ENCODE measurements around the gene NRG4.
"Not testable (repeated sequence)": the region's sequence is repeated elsewhere in the genome, so short reads cannot be mapped to it uniquely, and the experiment has no call there.

Gene NRG4

DNA sequence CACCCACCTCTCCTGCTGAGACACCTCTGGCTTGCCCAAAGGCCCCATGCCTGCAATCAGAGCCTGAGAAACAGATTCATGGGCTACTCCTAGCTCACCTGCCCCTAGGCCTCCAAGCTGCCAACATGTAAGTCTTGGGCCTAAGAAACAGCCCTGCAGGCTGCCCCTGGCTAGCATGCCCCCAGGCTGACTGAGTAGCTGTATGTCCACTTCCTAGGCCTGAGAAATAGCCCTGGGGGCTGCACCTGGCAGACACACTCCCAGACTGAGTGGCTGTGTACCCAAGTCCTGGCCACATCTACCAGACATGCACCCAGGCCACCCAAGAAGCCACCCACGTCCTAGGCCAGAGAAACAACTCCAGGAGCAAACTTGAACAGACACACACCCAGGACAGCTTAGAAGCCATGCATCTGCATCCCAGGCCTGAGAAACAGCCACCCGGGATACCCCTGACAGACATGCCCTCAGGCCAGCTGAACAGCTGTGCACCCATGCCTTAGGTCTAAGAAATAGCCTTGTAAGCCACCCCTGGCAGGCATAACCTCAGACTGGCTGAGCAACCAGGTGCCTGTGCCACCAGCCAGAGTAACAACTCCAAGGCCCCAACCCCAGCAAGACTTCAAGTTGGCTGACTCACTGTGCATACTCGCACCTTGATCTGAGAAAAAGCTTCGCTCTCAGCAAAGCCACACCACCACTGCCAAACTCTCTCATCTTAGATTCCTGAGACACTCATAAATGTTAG, 12.0 kb upstream of the NRG4 start:
- H3K4me3 ChIP-seq (ENCODE audit: low read length, poor library complexity, severe bottlenecking): no peak overlapping the region
- H3K9me2 ChIP-seq (replicated peaks; ENCODE audit: low read depth, low read length): no peaks in the 10 kb centered on the region
- no peaks in the 10 kb centered on the region for H3K4me1 ChIP-seq (ENCODE audit: insufficient read depth, low read length, poor library complexity, severe bottlenecking)
- H3K4me2 ChIP-seq (ENCODE audit: low read depth, low read length, poor library complexity, severe bottlenecking): no peak overlapping the region
- no peaks in the 10 kb centered on the region for H3K36me3 ChIP-seq (ENCODE audit: insufficient read depth, low read length)
- no peak overlapping the region for H3K9ac ChIP-seq (ENCODE audit: low read depth, low read length, poor library complexity, severe bottlenecking)
- TF ChIP-seq EZH2phosphoT487 (IDR thresholded peaks at IDR 0.05; ENCODE audit: borderline replicate concordance): no peak
- TF ChIP-seq, protein P1, sequence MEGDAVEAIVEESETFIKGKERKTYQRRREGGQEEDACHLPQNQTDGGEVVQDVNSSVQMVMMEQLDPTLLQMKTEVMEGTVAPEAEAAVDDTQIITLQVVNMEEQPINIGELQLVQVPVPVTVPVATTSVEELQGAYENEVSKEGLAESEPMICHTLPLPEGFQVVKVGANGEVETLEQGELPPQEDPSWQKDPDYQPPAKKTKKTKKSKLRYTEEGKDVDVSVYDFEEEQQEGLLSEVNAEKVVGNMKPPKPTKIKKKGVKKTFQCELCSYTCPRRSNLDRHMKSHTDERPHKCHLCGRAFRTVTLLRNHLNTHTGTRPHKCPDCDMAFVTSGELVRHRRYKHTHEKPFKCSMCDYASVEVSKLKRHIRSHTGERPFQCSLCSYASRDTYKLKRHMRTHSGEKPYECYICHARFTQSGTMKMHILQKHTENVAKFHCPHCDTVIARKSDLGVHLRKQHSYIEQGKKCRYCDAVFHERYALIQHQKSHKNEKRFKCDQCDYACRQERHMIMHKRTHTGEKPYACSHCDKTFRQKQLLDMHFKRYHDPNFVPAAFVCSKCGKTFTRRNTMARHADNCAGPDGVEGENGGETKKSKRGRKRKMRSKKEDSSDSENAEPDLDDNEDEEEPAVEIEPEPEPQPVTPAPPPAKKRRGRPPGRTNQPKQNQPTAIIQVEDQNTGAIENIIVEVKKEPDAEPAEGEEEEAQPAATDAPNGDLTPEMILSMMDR (conservative IDR thresholded peaks at IDR 0.05; ENCODE audit: low read length): no peak
- no peaks in the 10 kb centered on the region for H3K79me2 ChIP-seq (ENCODE audit: insufficient read depth, low read length)
- no peak overlapping the region for H2AFZ ChIP-seq (ENCODE audit: low read length)
- no peaks in the 10 kb centered on the region for H3K27me3 ChIP-seq (ENCODE audit: insufficient read depth, low read length, poor library complexity, severe bottlenecking)
- H3F3A ChIP-seq (ENCODE audit: low read depth): no peaks in the 10 kb centered on the region
- peaks cover 7% of the 10 kb centered on the region; the same call in 1 of the 2 replicates for H3K9me3 ChIP-seq (ENCODE audit: insufficient read depth, low read depth, low read length)
- H4K20me1 ChIP-seq (ENCODE audit: insufficient read depth, low read length, poor library complexity, severe bottlenecking): no peaks in the 10 kb centered on the region

DNA sequence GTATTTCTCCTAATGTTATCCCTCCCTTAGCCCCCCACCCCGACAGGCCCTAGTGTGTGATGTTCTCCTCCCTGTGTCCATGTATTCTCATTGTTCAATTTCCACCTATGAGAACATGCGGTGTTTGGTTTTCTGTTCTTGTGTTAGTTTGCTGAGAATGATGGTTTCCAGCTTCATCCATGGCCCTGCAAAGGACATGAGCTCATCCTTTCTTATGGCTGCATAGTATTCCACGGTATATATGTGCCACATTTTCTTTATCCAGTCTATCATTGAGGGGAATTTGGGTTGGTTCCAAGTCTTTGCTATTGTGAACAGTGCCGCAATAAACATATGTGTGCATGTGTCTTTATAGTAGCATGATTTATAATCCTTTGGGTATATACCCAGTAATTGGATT, 1.2 kb upstream of the NRG4 start:
- H4K20me1 ChIP-seq (ENCODE audit: insufficient read depth, low read length, poor library complexity, severe bottlenecking); H3K9ac ChIP-seq (ENCODE audit: low read depth, low read length, poor library complexity, severe bottlenecking); H3K27me3 ChIP-seq (ENCODE audit: insufficient read depth, low read length, poor library complexity, severe bottlenecking); H3K9me2 ChIP-seq (replicated peaks; ENCODE audit: low read depth, low read length); H3K4me1 ChIP-seq (ENCODE audit: insufficient read depth, low read length, poor library complexity, severe bottlenecking); H3K4me2 ChIP-seq (ENCODE audit: low read depth, low read length, poor library complexity, severe bottlenecking); H3K36me3 ChIP-seq (ENCODE audit: insufficient read depth, low read length); H3K9me3 ChIP-seq (ENCODE audit: insufficient read depth, low read depth, low read length); H3F3A ChIP-seq (ENCODE audit: low read depth); H2AFZ ChIP-seq (ENCODE audit: low read length); H3K79me2 ChIP-seq (ENCODE audit: insufficient read depth, low read length); H3K4me3 ChIP-seq (ENCODE audit: low read length, poor library complexity, severe bottlenecking): not testable (repeated sequence)

DNA sequence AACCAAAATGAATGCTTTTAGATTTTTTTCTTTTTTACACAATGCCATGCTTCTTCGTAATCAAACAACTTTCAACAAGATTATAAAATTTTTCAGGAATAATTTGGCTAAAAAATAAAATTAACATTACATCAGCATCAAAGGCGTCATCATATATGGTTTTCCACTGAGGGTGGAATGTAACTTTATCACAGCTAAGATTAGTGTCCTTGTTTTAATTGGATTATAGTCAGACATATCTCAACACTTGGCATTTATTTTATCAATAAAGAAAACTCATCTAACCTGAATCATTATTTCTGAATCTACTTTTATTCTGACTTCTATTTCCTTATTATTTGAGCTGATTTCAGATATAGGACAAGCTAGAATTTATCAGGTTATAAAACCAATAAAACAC, 1.6 kb downstream of the NRG4 start:
- Histone ChIP-seq H3F3A (ENCODE audit: low read depth) (no peaks in the 10 kb centered on the region), H4K20me1 (ENCODE audit: insufficient read depth, low read length, poor library complexity, severe bottlenecking) (no peaks in the 10 kb centered on the region), H3K4me2 (ENCODE audit: low read depth, low read length, poor library complexity, severe bottlenecking) (peak overlapping the region; percentile 4), H3K27me3 (ENCODE audit: insufficient read depth, low read length, poor library complexity, severe bottlenecking) (no peaks in the 10 kb centered on the region), H3K79me2 (ENCODE audit: insufficient read depth, low read length) (no peaks in the 10 kb centered on the region), H2AFZ (ENCODE audit: low read length) (no peak overlapping the region), H3K9ac (ENCODE audit: low read depth, low read length, poor library complexity, severe bottlenecking) (no peak overlapping the region), H3K9me2 (replicated peaks; ENCODE audit: low read depth, low read length) (no peaks in the 10 kb centered on the region), H3K9me3 (ENCODE audit: insufficient read depth, low read depth, low read length) (no peaks in the 10 kb centered on the region), H3K4me3 (ENCODE audit: low read length, poor library complexity, severe bottlenecking) (no peak overlapping the region), H3K36me3 (ENCODE audit: insufficient read depth, low read length) (no peaks in the 10 kb centered on the region), H3K4me1 (ENCODE audit: insufficient read depth, low read length, poor library complexity, severe bottlenecking) (no peaks in the 10 kb centered on the region)
- TF ChIP-seq EZH2phosphoT487 (IDR thresholded peaks at IDR 0.05; ENCODE audit: borderline replicate concordance): no peak
- TF ChIP-seq, protein P1 (conservative IDR thresholded peaks at IDR 0.05; ENCODE audit: low read length): no peak
